ENCODE measurements around the gene CHD9NB.

DNA sequence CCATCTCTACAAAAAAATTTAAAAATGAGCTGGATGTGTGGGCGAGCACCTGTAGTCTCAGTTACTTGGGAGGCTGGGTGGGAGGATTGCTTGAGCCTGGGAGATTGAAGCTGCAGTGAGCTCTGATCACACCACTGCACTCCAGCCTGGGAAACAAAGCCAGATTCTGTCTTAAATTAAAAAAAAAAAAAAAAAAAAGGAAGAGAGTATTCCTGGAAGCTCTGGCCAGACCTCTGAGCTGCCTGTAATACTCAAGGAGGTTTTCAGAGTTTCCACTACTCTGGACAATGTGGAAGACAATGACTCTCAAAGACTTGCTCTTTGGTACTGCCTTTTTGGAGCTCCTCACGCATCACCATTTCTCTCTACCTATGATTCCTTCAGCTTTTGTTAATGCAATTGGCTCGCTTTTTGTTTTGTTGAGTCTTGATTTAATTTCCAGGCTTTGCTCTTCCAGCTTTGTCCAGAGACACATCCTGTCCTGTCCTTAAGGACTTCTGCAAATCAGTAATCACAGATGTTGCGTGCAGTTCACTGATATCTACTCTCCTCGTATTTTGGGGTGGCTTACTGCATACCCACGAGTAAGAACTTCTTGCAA lies 12.9 kb upstream of the CHD9NB start:
- TF ChIP-seq, protein P1, sequence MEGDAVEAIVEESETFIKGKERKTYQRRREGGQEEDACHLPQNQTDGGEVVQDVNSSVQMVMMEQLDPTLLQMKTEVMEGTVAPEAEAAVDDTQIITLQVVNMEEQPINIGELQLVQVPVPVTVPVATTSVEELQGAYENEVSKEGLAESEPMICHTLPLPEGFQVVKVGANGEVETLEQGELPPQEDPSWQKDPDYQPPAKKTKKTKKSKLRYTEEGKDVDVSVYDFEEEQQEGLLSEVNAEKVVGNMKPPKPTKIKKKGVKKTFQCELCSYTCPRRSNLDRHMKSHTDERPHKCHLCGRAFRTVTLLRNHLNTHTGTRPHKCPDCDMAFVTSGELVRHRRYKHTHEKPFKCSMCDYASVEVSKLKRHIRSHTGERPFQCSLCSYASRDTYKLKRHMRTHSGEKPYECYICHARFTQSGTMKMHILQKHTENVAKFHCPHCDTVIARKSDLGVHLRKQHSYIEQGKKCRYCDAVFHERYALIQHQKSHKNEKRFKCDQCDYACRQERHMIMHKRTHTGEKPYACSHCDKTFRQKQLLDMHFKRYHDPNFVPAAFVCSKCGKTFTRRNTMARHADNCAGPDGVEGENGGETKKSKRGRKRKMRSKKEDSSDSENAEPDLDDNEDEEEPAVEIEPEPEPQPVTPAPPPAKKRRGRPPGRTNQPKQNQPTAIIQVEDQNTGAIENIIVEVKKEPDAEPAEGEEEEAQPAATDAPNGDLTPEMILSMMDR (IDR thresholded peaks at IDR 0.05): no peak
- TF ChIP-seq, protein P2, sequence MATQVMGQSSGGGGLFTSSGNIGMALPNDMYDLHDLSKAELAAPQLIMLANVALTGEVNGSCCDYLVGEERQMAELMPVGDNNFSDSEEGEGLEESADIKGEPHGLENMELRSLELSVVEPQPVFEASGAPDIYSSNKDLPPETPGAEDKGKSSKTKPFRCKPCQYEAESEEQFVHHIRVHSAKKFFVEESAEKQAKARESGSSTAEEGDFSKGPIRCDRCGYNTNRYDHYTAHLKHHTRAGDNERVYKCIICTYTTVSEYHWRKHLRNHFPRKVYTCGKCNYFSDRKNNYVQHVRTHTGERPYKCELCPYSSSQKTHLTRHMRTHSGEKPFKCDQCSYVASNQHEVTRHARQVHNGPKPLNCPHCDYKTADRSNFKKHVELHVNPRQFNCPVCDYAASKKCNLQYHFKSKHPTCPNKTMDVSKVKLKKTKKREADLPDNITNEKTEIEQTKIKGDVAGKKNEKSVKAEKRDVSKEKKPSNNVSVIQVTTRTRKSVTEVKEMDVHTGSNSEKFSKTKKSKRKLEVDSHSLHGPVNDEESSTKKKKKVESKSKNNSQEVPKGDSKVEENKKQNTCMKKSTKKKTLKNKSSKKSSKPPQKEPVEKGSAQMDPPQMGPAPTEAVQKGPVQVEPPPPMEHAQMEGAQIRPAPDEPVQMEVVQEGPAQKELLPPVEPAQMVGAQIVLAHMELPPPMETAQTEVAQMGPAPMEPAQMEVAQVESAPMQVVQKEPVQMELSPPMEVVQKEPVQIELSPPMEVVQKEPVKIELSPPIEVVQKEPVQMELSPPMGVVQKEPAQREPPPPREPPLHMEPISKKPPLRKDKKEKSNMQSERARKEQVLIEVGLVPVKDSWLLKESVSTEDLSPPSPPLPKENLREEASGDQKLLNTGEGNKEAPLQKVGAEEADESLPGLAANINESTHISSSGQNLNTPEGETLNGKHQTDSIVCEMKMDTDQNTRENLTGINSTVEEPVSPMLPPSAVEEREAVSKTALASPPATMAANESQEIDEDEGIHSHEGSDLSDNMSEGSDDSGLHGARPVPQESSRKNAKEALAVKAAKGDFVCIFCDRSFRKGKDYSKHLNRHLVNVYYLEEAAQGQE (IDR thresholded peaks at IDR 0.05; ENCODE audit: insufficient read depth in 1 of 2, low read depth in 2 of 2, low read length in 1 of 2): no peak
- TF ChIP-seq POLR2AphosphoS5 (IDR thresholded peaks at IDR 0.05; ENCODE audit: low read depth, low read length): no peak
